ENCODE measurements around the gene AAK1. TPM values are rescaled to one million over a fixed set of nuclear protein-coding genes. Genes with fewer than 3 reads are reported as not detected.

AAK1 gene
- total and polyA plus RNA-seq, 7 donors: 7.8 to 95.2 (median 52.5) TPM

- no peak for DNase-seq
- intact Hi-C loops (cut with DNase I): no loop called here
- no peaks in the 10 kb centered on the region for H3K9me3 ChIP-seq
- TF ChIP-seq CTCF (IDR thresholded peaks at IDR 0.05): no peak
- H3K4me1 ChIP-seq: no peaks in the 10 kb centered on the region
- no peaks in the 10 kb centered on the region for H3K27me3 ChIP-seq (ENCODE audit: insufficient read depth in 3 of 3, low read length in 2 of 3)
- WGBS, 3 donors: 82 to 85% (median 83%) methylated on average over 1 of the region's 1 CpG
- H3K27ac ChIP-seq: no peak overlapping the region
- no peak overlapping the region for H3K4me3 ChIP-seq
- ATAC-seq: no peak
- peaks cover 0 to 99% of the 10 kb centered on the region in 2 donors for H3K36me3 ChIP-seq (ENCODE audit: insufficient read depth in 1 of 2, low read depth in 1 of 2)
These were observed 227.4 kb downstream of the AAK1 start for GRCh38 chr2:69416147-69416546.

Other genes with a start within 250 kb of the AAK1 start
- 10 to 100 TPM; 67.6 to 98.5 (median 79.2) TPM for gene NFU1, start 206.3 kb downstream of the AAK1 start, total RNA-seq
- 100 to 1,000 TPM in 1 of 3 donors, 10 to 100 TPM in 2; 36.5 to 112 (median 99.0) TPM for gene NFU1, start 206.3 kb downstream of the AAK1 start, polyA plus RNA-seq
- 10 to 100 TPM; 19.4 to 29.0 (median 23.4) TPM for gene ANXA4, start 98.4 kb upstream of the AAK1 start, total RNA-seq
- gene ANXA4, start 98.4 kb upstream of the AAK1 start, polyA plus RNA-seq: 10 to 100 TPM; 13.2 to 17.0 (median 13.2) TPM
- gene GMCL1, start 185.9 kb upstream of the AAK1 start, total RNA-seq: 1 to 10 TPM; 3.0 to 4.1 (median 3.1) TPM
- gene GMCL1, start 185.9 kb upstream of the AAK1 start, polyA plus RNA-seq: 1 to 10 TPM; 1.3 to 2.9 (median 2.0) TPM

Data from psoas muscle (tissue), 8 donors.